Testis (tissue), 3 donors: ENCODE results near the gene VWC2L. TPM values are rescaled to one million over a fixed set of nuclear protein-coding genes. Genes with fewer than 3 reads are reported as not detected.

ENCODE experiments used
- DNase-seq: peaks from one replicate; pipeline ENCODE4 v3.0.0-alpha.2; 2019
- H3K27ac ChIP-seq, 2 donors: fragments of 200-600 bp; sonication (generic); one replicate each; pipeline ENCODE4 v1.5.1; 2019
- H3K27me3 ChIP-seq: fragments of 200-600 bp; sonication (generic); one replicate; pipeline ENCODE4 v1.5.1; 2019
- H3K36me3 ChIP-seq: fragments of 200-600 bp; sonication (generic); one replicate; pipeline ENCODE4 v1.5.1; 2017; ENCODE audit warnings: low read depth; ENCODE audit errors: missing control alignments
- H3K4me1 ChIP-seq: fragments of 200-600 bp; sonication (generic); one replicate; pipeline ENCODE4 v1.5.1; 2019
- H3K4me3 ChIP-seq, 2 donors: fragments of 200-600 bp; sonication (generic); one replicate each; pipeline ENCODE4 v1.5.1; 2017 to 2019
- H3K9me3 ChIP-seq: fragments of 200-600 bp; sonication (generic); one replicate; pipeline ENCODE4 v1.5.1; 2017
- CTCF ChIP-seq, 3 experiments: fragments of 450-650 bp in 2 of 3; fragments of 200-600 bp in 1 of 3; sonication (generic) in 1 of 3; IDR thresholded peaks; one replicate each; pipeline ENCODE4 v1.5.1; 2016 to 2019; ENCODE audit warnings: antibody characterized with exemption in 3 of 3, mild to moderate bottlenecking in 2 of 3, moderate library complexity in 1 of 3
- POLR2A ChIP-seq: fragments of 450-650 bp; IDR thresholded peaks from one replicate; pipeline ENCODE4 v1.6.1; 2017; ENCODE audit warnings: antibody characterized with exemption, mild to moderate bottlenecking, moderate library complexity
- WGBS, 2 donors: methylation state at CpG; one replicate each; pipeline ENCODE4 v1.1.5; 2018; 5-methylcytosine and 5-hydroxymethylcytosine counted together
- intact Hi-C: fragments of 100-400 bp; cut with DNase I; formaldehyde crosslinking; loops from one replicate; pipeline ENCODE4 v1.15.1; 2023; ENCODE audit warnings: low total_unique reads
- polyA plus RNA-seq: library from polyadenylated mRNA; stranded (reverse); fragments of 350-450 nt; fragmentation: Illumina TruSeq; extraction: RNeasy Lipid Tissue Mini Kit (QIAGEN cat#74804); gene quantifications from one replicate; pipeline ENCODE4 v1.2.3, GENCODE V29; 2014; ENCODE audit warnings: low read depth, low replicate concordance; ENCODE audit not compliant: insufficient read depth
- total RNA-seq, 2 donors: library from RNA; depleted of rRNA; stranded (reverse); fragments of >200 nt; gene quantifications; one replicate each; pipeline ENCODE4 v1.2.3, GENCODE V29; 2016

Gene VWC2L
- total and polyA plus RNA-seq, 3 donors from 2014 or later: 0.13 to 1.6 (median 0.87) TPM

GRCh38 chr2:214566457-214566856 lies 155.6 kb downstream of the VWC2L start:
- no peak overlapping the region for H3K4me3 ChIP-seq
- DNase-seq: no peak
- no peaks in the 10 kb centered on the region for H3K36me3 ChIP-seq
- TF ChIP-seq CTCF (IDR thresholded peaks at IDR 0.05) (no peak), POLR2A (no peak)
- no peaks in the 10 kb centered on the region for H3K4me1 ChIP-seq
- intact Hi-C loops: no loop called here
- no peaks in the 10 kb centered on the region for H3K9me3 ChIP-seq
- WGBS, 2 donors: 61 to 88% methylated on average over 1 of the region's 1 CpG
- H3K27me3 ChIP-seq: no peaks in the 10 kb centered on the region
- H3K27ac ChIP-seq: no peak overlapping the region

- no peaks in the 10 kb centered on the region for H3K9me3 ChIP-seq
Measured at GRCh38 chr2:214569419-214570035, 158.7 kb downstream of the VWC2L start.

GRCh38 chr2:214574084-214574781 lies 163.4 kb downstream of the VWC2L start:
- H3K9me3 ChIP-seq: no peaks in the 10 kb centered on the region
- no peaks in the 10 kb centered on the region for H3K4me1 ChIP-seq
- TF ChIP-seq POLR2A (no peak), CTCF (IDR thresholded peaks at IDR 0.05) (no peak)
- WGBS, 2 donors: 89 to 96% methylated on average over 3 of the region's 3 CpGs
- H3K27ac ChIP-seq: no peak overlapping the region
- no peak for DNase-seq
- H3K36me3 ChIP-seq: no peaks in the 10 kb centered on the region
- no peaks in the 10 kb centered on the region for H3K27me3 ChIP-seq
- intact Hi-C loops: no loop called here
- H3K4me3 ChIP-seq: no peak overlapping the region

More at GRCh38 chr2:214569419-214570035, 158.7 kb downstream of the VWC2L start:
- no peaks in the 10 kb centered on the region for H3K27me3 ChIP-seq
- intact Hi-C loops: no loop called here
- no peak overlapping the region for H3K4me3 ChIP-seq
- no peak overlapping the region for H3K27ac ChIP-seq
- no peaks in the 10 kb centered on the region for H3K4me1 ChIP-seq
- TF ChIP-seq POLR2A (no peak), CTCF (IDR thresholded peaks at IDR 0.05) (no peak)
- no peaks in the 10 kb centered on the region for H3K36me3 ChIP-seq
- 85 to 91% methylated on average over 4 of the region's 4 CpGs for WGBS, 2 donors
- no peak for DNase-seq

- Histone ChIP-seq H3K9me3 (no peaks in the 10 kb centered on the region), H3K4me3 (no peak overlapping the region), H3K36me3 (no peaks in the 10 kb centered on the region), H3K4me1 (no peaks in the 10 kb centered on the region), H3K27me3 (no peaks in the 10 kb centered on the region), H3K27ac (no peak overlapping the region)
- intact Hi-C loops: no loop called here
- WGBS, 2 donors: 65 to 69% methylated on average over 6 of the region's 6 CpGs
- DNase-seq: no peak
- TF ChIP-seq CTCF (IDR thresholded peaks at IDR 0.05) (no peak), POLR2A (no peak)
Measured at GRCh38 chr2:214575030-214575429, 164.2 kb downstream of the VWC2L start.
